HAP-1 (cell line): Measurements from ENCODE around the gene PLEKHJ1.

Experiments used
- DNase-seq, 2 experiments: peaks; one replicate each; pipeline ENCODE4 v3.0.0-alpha.2; 2016 to 2020; ENCODE audit warnings: low spot score in 2 of 2
- H3K27me3 ChIP-seq: fragments of 250-450 bp; sonication (Bioruptor Pico); 2 replicates; pipeline ENCODE4 v1.5.1; 2020; ENCODE audit warnings: low read depth, mild to moderate bottlenecking, moderate library complexity
- H3K36me3 ChIP-seq: fragments of 250-450 bp; sonication (Bioruptor Pico); replicated peaks from 2 replicates; pipeline ENCODE4 v1.5.1; 2020; ENCODE audit warnings: mild to moderate bottlenecking
- H3K4me1 ChIP-seq: fragments of 250-450 bp; sonication (Bioruptor Pico); 2 replicates; pipeline ENCODE4 v1.5.1; 2020; ENCODE audit warnings: mild to moderate bottlenecking
- H3K4me3 ChIP-seq: fragments of 250-450 bp; sonication (Bioruptor Pico); 2 replicates; pipeline ENCODE4 v1.5.1; 2020; ENCODE audit warnings: mild to moderate bottlenecking, moderate library complexity
- H3K9me3 ChIP-seq: fragments of 250-450 bp; sonication (Bioruptor Pico); 2 replicates; pipeline ENCODE4 v1.5.1; 2020; ENCODE audit warnings: mild to moderate bottlenecking, moderate library complexity
- in situ Hi-C: fragments of 300-500 bp; cut with MboI; formaldehyde crosslinking; loops from 3 replicates; pipeline ENCODE4 v1.14.3; 2020; ENCODE audit warnings: low sequenced_read_pairs, inconsistent platforms, mixed read lengths

Gene PLEKHJ1

GRCh38 chr19:2259336-2259735, 23.2 kb upstream of the PLEKHJ1 start:
- no peak for DNase-seq
- Histone ChIP-seq H3K27me3 (no peaks in the 10 kb centered on the region), H3K36me3 (no peaks in the 10 kb centered on the region), H3K9me3 (no peaks in the 10 kb centered on the region), H3K4me3 (no peak overlapping the region), H3K4me1 (no peaks in the 10 kb centered on the region)
- in situ Hi-C loops, result no loop called here

GRCh38 chr19:2255982-2256685, 20.0 kb upstream of the PLEKHJ1 start, which contains the start of gene JSRP1:
Gene JSRP1 (minus strand): TSS chr19:2256417. CDS start chr19:2255314, 1,103 bp downstream.
- in situ Hi-C loops, result no loop called here
- Histone ChIP-seq H3K27me3 (no peaks in the 10 kb centered on the region), H3K9me3 (no peaks in the 10 kb centered on the region), H3K4me3 (no peak within 1 kb of the TSS), H3K36me3 (no peaks in the 10 kb centered on the region), H3K4me1 (no peaks in the 10 kb centered on the region)
- DNase-seq, result no peak

GRCh38 chr19:2255112-2255845, 19.1 kb upstream of the PLEKHJ1 start:
- no peak for DNase-seq
- in situ Hi-C loops, result no loop called here
- Histone ChIP-seq H3K9me3 (no peaks in the 10 kb centered on the region), H3K4me1 (no peaks in the 10 kb centered on the region), H3K4me3 (no peak overlapping the region), H3K36me3 (no peaks in the 10 kb centered on the region), H3K27me3 (no peaks in the 10 kb centered on the region)

- no peak overlapping the region for H3K4me3 ChIP-seq
- no peak for DNase-seq
- H3K27me3 ChIP-seq, result no peaks in the 10 kb centered on the region
- in situ Hi-C loops, result no loop called here
- no peaks in the 10 kb centered on the region for H3K9me3 ChIP-seq
- H3K4me1 ChIP-seq, result no peaks in the 10 kb centered on the region
- no peaks in the 10 kb centered on the region for H3K36me3 ChIP-seq
These were observed 18.1 kb upstream of the PLEKHJ1 start for GRCh38 chr19:2254064-2254872.

- H3K27me3 ChIP-seq, result no peaks in the 10 kb centered on the region
- no peak overlapping the region for H3K4me3 ChIP-seq
- no peak for DNase-seq
- H3K9me3 ChIP-seq, result no peaks in the 10 kb centered on the region
- peaks cover 6% of the 10 kb centered on the region for H3K36me3 ChIP-seq
- in situ Hi-C loops, result no loop called here
- H3K4me1 ChIP-seq, result no peaks in the 10 kb centered on the region
These were observed 17.3 kb upstream of the PLEKHJ1 start for GRCh38 chr19:2253106-2254063.

GRCh38 chr19:2252797-2253105, 16.6 kb upstream of the PLEKHJ1 start:
- no peaks in the 10 kb centered on the region for H3K9me3 ChIP-seq
- no peaks in the 10 kb centered on the region for H3K4me1 ChIP-seq
- peaks cover 8% of the 10 kb centered on the region for H3K36me3 ChIP-seq
- H3K27me3 ChIP-seq, result no peaks in the 10 kb centered on the region
- no peak overlapping the region for H3K4me3 ChIP-seq
- DNase-seq, result no peak
- in situ Hi-C loops, result no loop called here

- no peaks in the 10 kb centered on the region for H3K4me1 ChIP-seq
- H3K36me3 ChIP-seq, result peaks cover 13% of the 10 kb centered on the region
- no peak for DNase-seq
- H3K9me3 ChIP-seq, result no peaks in the 10 kb centered on the region
- in situ Hi-C loops, result no loop called here
- no peak overlapping the region for H3K4me3 ChIP-seq
- H3K27me3 ChIP-seq, result no peaks in the 10 kb centered on the region
These were observed 16.1 kb upstream of the PLEKHJ1 start for GRCh38 chr19:2252055-2252796.

- no peaks in the 10 kb centered on the region for H3K27me3 ChIP-seq
- no peaks in the 10 kb centered on the region for H3K9me3 ChIP-seq
- no peak overlapping the region for H3K4me3 ChIP-seq
- H3K36me3 ChIP-seq, result peaks cover 22% of the 10 kb centered on the region
- H3K4me1 ChIP-seq, result no peaks in the 10 kb centered on the region
- in situ Hi-C loops, result no loop called here
- no peak for DNase-seq
These were observed 15.3 kb upstream of the PLEKHJ1 start for GRCh38 chr19:2251106-2252054.

GRCh38 chr19:2250766-2251105, 14.6 kb upstream of the PLEKHJ1 start:
- H3K36me3 ChIP-seq, result peaks cover 28% of the 10 kb centered on the region
- no peaks in the 10 kb centered on the region for H3K9me3 ChIP-seq
- in situ Hi-C loops, result no loop called here
- no peaks in the 10 kb centered on the region for H3K27me3 ChIP-seq
- no peak for DNase-seq
- H3K4me3 ChIP-seq, result no peak overlapping the region
- H3K4me1 ChIP-seq, result no peaks in the 10 kb centered on the region

- DNase-seq, result no peak
- no peak overlapping the region for H3K4me3 ChIP-seq
- H3K27me3 ChIP-seq, result no peaks in the 10 kb centered on the region
- no peaks in the 10 kb centered on the region for H3K9me3 ChIP-seq
- H3K36me3 ChIP-seq, result peaks cover 34% of the 10 kb centered on the region
- in situ Hi-C loops, result no loop called here
- H3K4me1 ChIP-seq, result no peaks in the 10 kb centered on the region
These were observed 14.0 kb upstream of the PLEKHJ1 start for GRCh38 chr19:2249880-2250765.

GRCh38 chr19:2249010-2249866, 13.1 kb upstream of the PLEKHJ1 start, which contains the start of gene AMH:
Gene AMH (plus strand): TSS chr19:2249323. CDS start chr19:2249333, 10 bp downstream.
- Histone ChIP-seq H3K36me3 (peaks cover 43% of the 10 kb centered on the region), H3K27me3 (no peaks in the 10 kb centered on the region), H3K4me1 (no peaks in the 10 kb centered on the region), H3K9me3 (no peaks in the 10 kb centered on the region), H3K4me3 (no peak within 1 kb of the TSS)
- in situ Hi-C loops, result no loop called here
- DNase-seq, result no peak
